ENCODE data around the gene MCAT.

Gene MCAT

GRCh38 chr22:43118953-43119458 lies 24.2 kb downstream of the MCAT start:
- Histone ChIP-seq H3K4me1 (ENCODE audit: control insufficient read depth, insufficient read depth, low read length) (no peaks in the 10 kb centered on the region), H3K36me3 (ENCODE audit: control insufficient read depth in 2 of 2, insufficient read depth in 2 of 2, low read length in 2 of 2) (no peaks in the 10 kb centered on the region), H3K27me3 (ENCODE audit: control insufficient read depth in 1 of 2, insufficient read depth in 2 of 2, low read length in 2 of 2) (peaks cover 6 to 8% of the 10 kb centered on the region in 2 donors), H3K27ac (ENCODE audit: low read length) (no peak overlapping the region), H3K9me3 (ENCODE audit: control insufficient read depth in 2 of 2, low read length in 2 of 2) (no peaks in the 10 kb centered on the region), H3K4me3 (ENCODE audit: low read length in 2 of 2) (no peak overlapping the region), H3K9ac (ENCODE audit: low read length in 2 of 2) (no peak overlapping the region)

DNA sequence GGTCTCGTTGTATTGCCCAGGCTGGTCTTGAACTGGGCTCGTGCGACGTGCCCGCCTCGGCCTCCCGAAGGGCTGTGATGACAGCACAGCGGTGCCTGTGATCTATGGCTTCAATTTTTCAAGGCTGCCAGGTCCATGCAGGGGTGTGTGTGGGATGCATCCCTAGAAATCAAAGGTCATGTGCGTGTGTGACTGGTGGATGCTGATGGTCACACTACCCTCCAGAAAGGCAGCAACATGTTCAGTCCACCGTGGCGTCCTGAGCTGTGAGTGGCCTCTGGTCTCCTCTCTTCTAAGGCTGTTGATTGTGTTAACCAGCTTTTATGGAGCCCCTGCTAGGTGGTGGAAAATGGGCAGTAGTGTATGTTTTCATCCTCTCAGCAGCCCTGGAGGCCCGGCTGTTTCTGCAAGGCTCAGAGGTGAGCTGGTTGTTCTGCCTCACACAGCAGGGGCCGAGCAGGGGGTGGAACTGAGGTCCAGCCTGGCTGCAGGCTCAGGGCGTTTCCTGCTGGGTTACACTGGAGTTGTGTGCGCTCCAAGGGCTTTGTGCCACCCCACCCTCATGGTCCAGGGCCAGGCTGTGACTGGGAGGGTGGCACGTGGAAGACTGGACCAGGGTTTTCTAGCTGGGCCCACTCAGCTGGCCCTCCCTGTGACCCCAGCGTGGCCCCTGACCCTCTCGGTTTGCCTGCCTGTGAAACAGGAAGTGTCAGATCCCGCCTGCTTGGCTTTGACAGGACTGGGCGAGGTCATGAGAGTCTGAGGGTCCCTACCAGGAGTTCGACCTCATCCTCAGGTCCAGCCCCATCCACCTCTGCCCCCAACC lies 25.0 kb downstream of the MCAT start:
- H3K9ac ChIP-seq (ENCODE audit: low read length in 2 of 2), result no peak overlapping the region

GRCh38 chr22:43116932-43117331 lies 26.3 kb downstream of the MCAT start:
- H3K4me1 ChIP-seq (ENCODE audit: control insufficient read depth, insufficient read depth, low read length), result no peaks in the 10 kb centered on the region
- no peak overlapping the region for H3K4me3 ChIP-seq (ENCODE audit: low read length in 2 of 2)
- no peak overlapping the region for H3K9ac ChIP-seq (ENCODE audit: low read length in 2 of 2)
- no peak overlapping the region for H3K27ac ChIP-seq (ENCODE audit: low read length)
- no peaks in the 10 kb centered on the region for H3K36me3 ChIP-seq (ENCODE audit: control insufficient read depth in 2 of 2, insufficient read depth in 2 of 2, low read length in 2 of 2)
- H3K27me3 ChIP-seq (ENCODE audit: control insufficient read depth in 1 of 2, insufficient read depth in 2 of 2, low read length in 2 of 2), result peaks cover 15 to 17% of the 10 kb centered on the region in 2 donors
- H3K9me3 ChIP-seq (ENCODE audit: control insufficient read depth in 2 of 2, low read length in 2 of 2), result no peaks in the 10 kb centered on the region

More for the DNA sequence above, 25.0 kb downstream of the MCAT start:
- Histone ChIP-seq H3K9me3 (ENCODE audit: control insufficient read depth in 2 of 2, low read length in 2 of 2) (no peaks in the 10 kb centered on the region), H3K4me1 (ENCODE audit: control insufficient read depth, insufficient read depth, low read length) (no peaks in the 10 kb centered on the region), H3K36me3 (ENCODE audit: control insufficient read depth in 2 of 2, insufficient read depth in 2 of 2, low read length in 2 of 2) (no peaks in the 10 kb centered on the region), H3K27ac (ENCODE audit: low read length) (no peak overlapping the region), H3K4me3 (ENCODE audit: low read length in 2 of 2) (no peak overlapping the region), H3K27me3 (ENCODE audit: control insufficient read depth in 1 of 2, insufficient read depth in 2 of 2, low read length in 2 of 2) (peaks cover 7 to 14% of the 10 kb centered on the region in 2 donors)

DNA sequence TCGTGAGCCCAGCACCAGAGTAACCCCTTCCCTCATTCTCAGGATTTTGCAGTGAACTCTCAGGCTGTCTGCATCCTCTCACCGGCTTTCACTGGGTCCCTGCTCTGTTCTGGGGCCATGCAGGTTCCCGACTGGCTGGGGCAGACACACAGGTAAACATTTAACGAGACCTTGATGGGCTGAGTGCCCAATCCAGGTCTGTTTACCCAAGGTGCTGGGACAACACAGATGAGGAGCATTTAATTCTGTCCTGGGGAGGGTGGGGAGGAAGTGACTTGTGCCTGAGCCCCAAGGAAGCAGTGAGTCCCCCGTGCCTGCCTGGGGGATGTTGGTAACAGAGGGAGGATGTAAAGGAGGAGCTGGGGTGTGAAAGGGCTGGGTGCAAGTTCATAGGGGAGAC lies 28.2 kb downstream of the MCAT start:
- no peaks in the 10 kb centered on the region for H3K9me3 ChIP-seq (ENCODE audit: control insufficient read depth in 2 of 2, low read length in 2 of 2)
- H3K27me3 ChIP-seq (ENCODE audit: control insufficient read depth in 1 of 2, insufficient read depth in 2 of 2, low read length in 2 of 2), result peaks cover 21 to 33% of the 10 kb centered on the region in 2 donors
- H3K4me1 ChIP-seq (ENCODE audit: control insufficient read depth, insufficient read depth, low read length), result peaks cover 14% of the 10 kb centered on the region
- H3K36me3 ChIP-seq (ENCODE audit: control insufficient read depth in 2 of 2, insufficient read depth in 2 of 2, low read length in 2 of 2), result no peaks in the 10 kb centered on the region
- H3K27ac ChIP-seq (ENCODE audit: low read length), result no peak overlapping the region
- no peak overlapping the region for H3K9ac ChIP-seq (ENCODE audit: low read length in 2 of 2)
- H3K4me3 ChIP-seq (ENCODE audit: low read length in 2 of 2), result no peak overlapping the region

DNA sequence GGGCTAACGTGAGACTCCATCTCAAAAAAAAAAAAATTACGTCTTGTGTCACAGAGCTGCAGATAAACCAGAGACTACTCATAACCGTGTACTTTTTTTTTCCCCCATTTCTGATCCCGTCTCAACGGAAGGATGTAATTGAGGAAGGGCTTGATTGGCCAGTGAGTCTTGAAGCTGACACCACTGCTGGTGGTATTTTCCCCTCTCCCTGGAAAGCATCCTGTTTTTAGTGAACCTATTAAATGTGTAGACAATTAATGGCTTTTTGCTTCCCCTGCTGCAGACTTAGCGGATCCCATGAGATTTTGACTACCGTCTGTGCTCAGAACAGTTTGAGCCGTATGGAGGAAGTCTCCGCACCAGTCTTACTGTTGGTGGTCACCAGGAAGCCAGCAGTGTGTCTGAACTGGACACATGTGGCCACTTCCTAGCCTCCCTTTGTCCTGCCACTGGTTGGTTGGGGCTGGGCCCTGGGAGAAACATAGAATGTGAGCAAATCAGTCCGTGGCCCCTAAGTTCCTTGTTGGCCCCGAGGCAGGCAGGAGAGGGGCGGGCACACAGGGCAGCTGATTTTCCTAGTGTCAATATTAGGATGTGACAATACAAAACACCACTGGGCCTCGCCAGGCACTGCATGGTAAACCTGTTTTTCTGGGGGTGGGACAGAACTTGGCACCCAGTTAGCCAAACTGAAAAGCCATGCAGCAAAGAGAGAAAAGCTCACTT lies 29.5 kb downstream of the MCAT start:
- Histone ChIP-seq H3K36me3 (ENCODE audit: control insufficient read depth in 2 of 2, insufficient read depth in 2 of 2, low read length in 2 of 2) (no peaks in the 10 kb centered on the region), H3K4me1 (ENCODE audit: control insufficient read depth, insufficient read depth, low read length) (peaks cover 14% of the 10 kb centered on the region), H3K27ac (ENCODE audit: low read length) (no peak overlapping the region), H3K9me3 (ENCODE audit: control insufficient read depth in 2 of 2, low read length in 2 of 2) (no peaks in the 10 kb centered on the region), H3K4me3 (ENCODE audit: low read length in 2 of 2) (no peak overlapping the region), H3K9ac (ENCODE audit: low read length in 2 of 2) (no peak overlapping the region), H3K27me3 (ENCODE audit: control insufficient read depth in 1 of 2, insufficient read depth in 2 of 2, low read length in 2 of 2) (peaks cover 21 to 33% of the 10 kb centered on the region in 2 donors)

- Histone ChIP-seq H3K9me3 (ENCODE audit: control insufficient read depth in 2 of 2, low read length in 2 of 2) (no peaks in the 10 kb centered on the region), H3K27ac (ENCODE audit: low read length) (no peak overlapping the region), H3K27me3 (ENCODE audit: control insufficient read depth in 1 of 2, insufficient read depth in 2 of 2, low read length in 2 of 2) (peaks cover 21 to 33% of the 10 kb centered on the region in 2 donors), H3K4me3 (ENCODE audit: low read length in 2 of 2) (peak overlapping the region; percentile 17 to 72), H3K36me3 (ENCODE audit: control insufficient read depth in 2 of 2, insufficient read depth in 2 of 2, low read length in 2 of 2) (no peaks in the 10 kb centered on the region), H3K9ac (ENCODE audit: low read length in 2 of 2) (no peak overlapping the region), H3K4me1 (ENCODE audit: control insufficient read depth, insufficient read depth, low read length) (peaks cover 14% of the 10 kb centered on the region)
These were observed 32.1 kb downstream of the MCAT start for GRCh38 chr22:43110927-43111623.

DNA sequence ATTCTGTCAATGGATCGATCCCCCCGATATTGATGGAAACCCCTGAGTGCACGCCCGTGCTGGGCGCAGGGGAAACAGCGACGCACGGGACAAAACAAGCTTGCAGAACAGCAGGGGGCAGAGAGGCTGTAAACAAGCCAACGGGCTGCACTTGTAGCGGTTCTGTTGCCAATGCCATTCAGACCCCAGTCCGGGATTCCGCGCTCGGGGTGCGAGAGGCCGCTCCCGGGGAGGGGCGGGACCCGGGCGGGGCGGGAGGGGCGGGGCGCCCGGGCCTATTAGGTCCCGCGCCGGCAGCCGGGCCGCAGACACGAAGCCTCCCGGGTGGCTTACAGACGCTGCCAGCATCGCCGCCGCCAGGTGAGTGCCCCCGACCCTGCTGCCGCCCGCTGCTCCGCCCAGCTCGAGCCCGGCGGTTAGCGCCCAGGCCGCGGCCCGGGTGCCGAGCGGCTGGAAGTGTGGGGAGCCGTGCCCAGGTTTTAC lies 32.7 kb downstream of the MCAT start, which contains the start of gene BIK:
TSS of gene BIK (plus strand) at position 307 of the 483 bp plus-strand sequence. CDS start 13,273 bp downstream, outside the sequence.
- Histone ChIP-seq H3K9me3 (ENCODE audit: control insufficient read depth in 2 of 2, low read length in 2 of 2) (no peaks in the 10 kb centered on the region), H3K9ac (ENCODE audit: low read length in 2 of 2) (no peak within 1 kb of the TSS), H3K4me1 (ENCODE audit: control insufficient read depth, insufficient read depth, low read length) (peaks cover 14% of the 10 kb centered on the region), H3K27me3 (ENCODE audit: control insufficient read depth in 1 of 2, insufficient read depth in 2 of 2, low read length in 2 of 2) (peaks cover 21 to 33% of the 10 kb centered on the region in 2 donors), H3K27ac (ENCODE audit: low read length) (no peak within 1 kb of the TSS), H3K36me3 (ENCODE audit: control insufficient read depth in 2 of 2, insufficient read depth in 2 of 2, low read length in 2 of 2) (no peaks in the 10 kb centered on the region), H3K4me3 (ENCODE audit: low read length in 2 of 2) (peak within 1 kb of the TSS; percentile 33 to 72)

DNA sequence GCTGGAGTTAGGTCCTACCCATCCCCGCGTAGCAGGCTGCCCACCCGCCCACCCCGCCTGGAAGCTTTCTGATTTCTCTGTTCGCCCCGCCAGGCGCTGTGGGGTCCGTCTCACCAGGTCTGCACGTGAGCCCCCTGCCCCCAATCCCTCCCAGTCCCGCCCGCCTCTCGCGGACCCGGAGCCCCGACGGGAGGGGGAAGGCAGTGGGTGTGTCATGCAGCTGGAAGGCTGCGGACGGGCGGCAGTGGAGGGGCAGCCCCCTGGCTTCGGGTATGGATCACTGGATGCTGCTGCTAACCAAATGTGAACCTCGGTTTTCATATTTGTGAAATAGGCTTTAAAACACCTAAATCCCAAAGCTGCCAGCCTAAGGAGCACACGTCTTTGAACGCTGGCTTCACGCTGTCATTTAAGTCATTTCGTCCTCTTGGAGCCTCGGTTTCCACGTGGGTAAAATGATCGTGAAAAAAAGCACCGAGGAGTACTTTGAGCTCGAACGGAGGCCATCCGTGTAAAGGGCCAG lies 33.2 kb downstream of the MCAT start:
- Histone ChIP-seq H3K36me3 (ENCODE audit: control insufficient read depth in 2 of 2, insufficient read depth in 2 of 2, low read length in 2 of 2) (no peaks in the 10 kb centered on the region), H3K27me3 (ENCODE audit: control insufficient read depth in 1 of 2, insufficient read depth in 2 of 2, low read length in 2 of 2) (peaks cover 19 to 33% of the 10 kb centered on the region in 2 donors), H3K9me3 (ENCODE audit: control insufficient read depth in 2 of 2, low read length in 2 of 2) (no peaks in the 10 kb centered on the region), H3K27ac (ENCODE audit: low read length) (no peak overlapping the region), H3K9ac (ENCODE audit: low read length in 2 of 2) (no peak overlapping the region), H3K4me3 (ENCODE audit: low read length in 2 of 2) (peak overlapping the region; percentile 33 to 72), H3K4me1 (ENCODE audit: control insufficient read depth, insufficient read depth, low read length) (peaks cover 14% of the 10 kb centered on the region)

- Histone ChIP-seq H3K9me3 (ENCODE audit: control insufficient read depth in 2 of 2, low read length in 2 of 2) (no peaks in the 10 kb centered on the region), H3K4me1 (ENCODE audit: control insufficient read depth, insufficient read depth, low read length) (peaks cover 14% of the 10 kb centered on the region), H3K27ac (ENCODE audit: low read length) (no peak overlapping the region), H3K27me3 (ENCODE audit: control insufficient read depth in 1 of 2, insufficient read depth in 2 of 2, low read length in 2 of 2) (peaks cover 14 to 29% of the 10 kb centered on the region in 2 donors), H3K36me3 (ENCODE audit: control insufficient read depth in 2 of 2, insufficient read depth in 2 of 2, low read length in 2 of 2) (no peaks in the 10 kb centered on the region), H3K9ac (ENCODE audit: low read length in 2 of 2) (no peak overlapping the region), H3K4me3 (ENCODE audit: low read length in 2 of 2) (no peak overlapping the region)
These were observed 33.7 kb downstream of the MCAT start for GRCh38 chr22:43109511-43109910.

GRCh38 chr22:43106302-43106701 lies 36.9 kb downstream of the MCAT start:
- no peaks in the 10 kb centered on the region for H3K36me3 ChIP-seq (ENCODE audit: control insufficient read depth in 2 of 2, insufficient read depth in 2 of 2, low read length in 2 of 2)
- H3K9ac ChIP-seq (ENCODE audit: low read length in 2 of 2), result no peak overlapping the region
- no peaks in the 10 kb centered on the region for H3K9me3 ChIP-seq (ENCODE audit: control insufficient read depth in 2 of 2, low read length in 2 of 2)
- no peak overlapping the region for H3K4me3 ChIP-seq (ENCODE audit: low read length in 2 of 2)
- no peak overlapping the region for H3K27ac ChIP-seq (ENCODE audit: low read length)
- peaks cover 10% of the 10 kb centered on the region for H3K4me1 ChIP-seq (ENCODE audit: control insufficient read depth, insufficient read depth, low read length)
- H3K27me3 ChIP-seq (ENCODE audit: control insufficient read depth in 1 of 2, insufficient read depth in 2 of 2, low read length in 2 of 2), result peaks cover 0 to 10% of the 10 kb centered on the region in 2 donors

Measured in stomach smooth muscle (tissue), 2 donors.